OCI-LY3 (cell line): ENCODE measurements around the gene RNF148.
"Not testable (repeated sequence)": the region's sequence is repeated elsewhere in the genome, so short reads cannot be mapped to it uniquely, and the experiment has no call there.

Experiments
- H2AFZ ChIP-seq: fragments of 200-600, 300-600 bp; shearing (Covaris generic); 2 replicates; pipeline ENCODE4 v1.6.0; 2014; ENCODE audit warnings: antibody characterized with exemption, low read depth, low read length
- H3K27ac ChIP-seq: fragments of 200-600, 300-600 bp; sonication (generic); 2 replicates; pipeline ENCODE4 v1.5.1; 2014; ENCODE audit warnings: mild to moderate bottlenecking, low read length, moderate library complexity, mixed read lengths
- H3K27me3 ChIP-seq: fragments of 200-600, 300-600 bp; sonication (generic); 2 replicates; pipeline ENCODE4 v1.6.1; 2014; ENCODE audit warnings: low read depth, low read length, mixed read lengths
- H3K36me3 ChIP-seq: fragments of 200-600, 300-600 bp; sonication (generic); replicated peaks from 2 replicates; pipeline ENCODE3; 2014; ENCODE audit warnings: low read depth, low read length, mixed read lengths
- H3K4me1 ChIP-seq: fragments of 300-600, 200-600 bp; sonication (generic); 2 replicates; pipeline ENCODE4 v1.6.1; 2014; ENCODE audit warnings: low read length, mixed read lengths
- H3K4me2 ChIP-seq: fragments of 200-600, 300-600 bp; sonication (generic); 2 replicates; pipeline ENCODE4 v1.6.1; 2014; ENCODE audit warnings: low read length, mixed read lengths
- H3K4me3 ChIP-seq: fragments of 300-600, 200-600 bp; sonication (generic); 2 replicates; pipeline ENCODE4 v1.5.1; 2014; ENCODE audit warnings: antibody characterized with exemption, mild to moderate bottlenecking, low read length, moderate library complexity
- H3K79me2 ChIP-seq: fragments of 300-600, 200-600 bp; shearing (Covaris generic); 2 replicates; pipeline ENCODE4 v1.6.1; 2014; ENCODE audit warnings: mild to moderate bottlenecking, low read length, mixed read lengths
- H3K9ac ChIP-seq: fragments of 300-600, 200-600 bp; shearing (Covaris generic); 2 replicates; pipeline ENCODE4 v1.6.0; 2014; ENCODE audit warnings: mild to moderate bottlenecking, low read length, moderate library complexity
- H3K9me3 ChIP-seq: fragments of 200-600, 300-600 bp; shearing (Covaris generic); 2 replicates; pipeline ENCODE4 v1.6.1; 2014; ENCODE audit warnings: low read length, mixed read lengths; ENCODE audit not compliant: insufficient read depth
- H4K20me1 ChIP-seq: fragments of 200-600, 300-600 bp; sonication (generic); 2 replicates; pipeline ENCODE4 v1.6.1; 2016; ENCODE audit warnings: low read length, mixed read lengths; ENCODE audit not compliant: insufficient read depth
- CTCF ChIP-seq: fragments of 200-600, 300-600 bp; sonication (generic); IDR thresholded peaks from 2 replicates; pipeline ENCODE4 v1.5.1; 2014; ENCODE audit warnings: antibody characterized with exemption, low read length, low read depth
- EZH2phosphoT487 ChIP-seq: fragments of 200-600 bp; shearing (Covaris generic); IDR thresholded peaks from 2 replicates; pipeline ENCODE4 v1.6.1; 2018; ENCODE audit warnings: antibody characterized with exemption, mixed run types, low read depth

The RNF148 gene

GRCh38 chr7:122686360-122686878 is 16.3 kb downstream of the RNF148 start:
- Histone ChIP-seq H3K4me2 (no peak overlapping the region), H3K4me1 (no peaks in the 10 kb centered on the region), H3K36me3 (no peaks in the 10 kb centered on the region), H3K9me3 (no peaks in the 10 kb centered on the region), H2AFZ (no peak overlapping the region), H3K79me2 (no peaks in the 10 kb centered on the region), H3K9ac (no peak overlapping the region), H3K4me3 (no peak overlapping the region), H3K27me3 (no peaks in the 10 kb centered on the region), H4K20me1 (no peaks in the 10 kb centered on the region), H3K27ac (no peak overlapping the region)
- TF ChIP-seq EZH2phosphoT487 (no peak), CTCF (no peak)

- Histone ChIP-seq H3K27ac (no peak overlapping the region), H3K9ac (no peak overlapping the region), H3K9me3 (no peaks in the 10 kb centered on the region), H4K20me1 (no peaks in the 10 kb centered on the region), H3K79me2 (no peaks in the 10 kb centered on the region), H3K4me2 (no peak overlapping the region), H3K27me3 (no peaks in the 10 kb centered on the region), H3K36me3 (no peaks in the 10 kb centered on the region), H3K4me1 (no peaks in the 10 kb centered on the region), H2AFZ (no peak overlapping the region), H3K4me3 (no peak overlapping the region)
- TF ChIP-seq CTCF (no peak), EZH2phosphoT487 (no peak)
Measured at GRCh38 chr7:122684504-122684903, 18.2 kb downstream of the RNF148 start.

GRCh38 chr7:122682815-122683550 is 19.7 kb downstream of the RNF148 start:
- Histone ChIP-seq H3K9me3 (no peaks in the 10 kb centered on the region), H3K36me3 (no peaks in the 10 kb centered on the region), H3K4me1 (no peaks in the 10 kb centered on the region), H3K9ac (no peak overlapping the region), H3K27ac (no peak overlapping the region), H3K27me3 (no peaks in the 10 kb centered on the region), H3K79me2 (no peaks in the 10 kb centered on the region), H2AFZ (no peak overlapping the region), H4K20me1 (no peaks in the 10 kb centered on the region), H3K4me3 (no peak overlapping the region), H3K4me2 (no peak overlapping the region)
- no peak for TF ChIP-seq EZH2phosphoT487
- TF ChIP-seq CTCF = no peak

GRCh38 chr7:122681186-122681585 is 21.5 kb downstream of the RNF148 start:
- H4K20me1 ChIP-seq, H3K27ac ChIP-seq, H3K4me2 ChIP-seq, H3K4me3 ChIP-seq, H2AFZ ChIP-seq, H3K4me1 ChIP-seq, H3K36me3 ChIP-seq, H3K9ac ChIP-seq, H3K27me3 ChIP-seq, H3K9me3 ChIP-seq, H3K79me2 ChIP-seq: not testable (repeated sequence)
